LNCaP clone FGC (cell line): ENCODE measurements around the gene CCHCR1.

Source experiments
- DNase-seq: peaks from one replicate; pipeline ENCODE4 v3.0.0-alpha.2; 2011; ENCODE audit warnings: low read depth
- H3K4me3 ChIP-seq: 2 replicates; pipeline ENCODE4 v1.5.1; 2011; ENCODE audit warnings: mild to moderate bottlenecking, low read depth, low read length, control low read depth
- CTCF ChIP-seq: IDR thresholded peaks from 2 replicates; pipeline ENCODE4 v1.5.1; 2012; ENCODE audit warnings: mild to moderate bottlenecking; ENCODE audit not compliant: control insufficient read depth, insufficient read depth; ENCODE audit errors: extremely low read depth

The CCHCR1 gene

DNA sequence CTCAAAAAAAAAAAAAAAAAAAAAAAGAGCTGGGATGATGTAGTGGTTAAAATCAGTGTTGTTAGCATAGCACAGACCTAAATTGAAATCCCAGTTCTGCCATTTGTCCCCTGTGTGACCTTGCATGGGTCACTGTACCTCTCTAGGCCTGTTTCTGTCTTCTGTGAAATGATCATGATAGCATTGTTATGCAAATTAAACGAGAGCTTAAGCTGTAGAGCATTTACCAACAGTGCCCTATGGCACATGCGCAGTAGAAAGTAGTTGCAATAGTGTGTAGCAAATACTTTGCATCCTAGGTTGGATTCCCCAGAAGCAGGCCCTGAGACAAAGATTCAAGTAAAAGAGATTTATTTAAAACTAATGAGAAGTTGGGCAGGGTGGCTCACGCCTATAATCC is 26.0 kb downstream of the CCHCR1 start:
- no peak for DNase-seq
- H3K4me3 ChIP-seq: no peak overlapping the region
- TF ChIP-seq CTCF: no peak

GRCh38 chr6:31130751-31131150 is 26.9 kb downstream of the CCHCR1 start:
- no peak overlapping the region for H3K4me3 ChIP-seq
- DNase-seq: no peak
- no peak for TF ChIP-seq CTCF

DNA sequence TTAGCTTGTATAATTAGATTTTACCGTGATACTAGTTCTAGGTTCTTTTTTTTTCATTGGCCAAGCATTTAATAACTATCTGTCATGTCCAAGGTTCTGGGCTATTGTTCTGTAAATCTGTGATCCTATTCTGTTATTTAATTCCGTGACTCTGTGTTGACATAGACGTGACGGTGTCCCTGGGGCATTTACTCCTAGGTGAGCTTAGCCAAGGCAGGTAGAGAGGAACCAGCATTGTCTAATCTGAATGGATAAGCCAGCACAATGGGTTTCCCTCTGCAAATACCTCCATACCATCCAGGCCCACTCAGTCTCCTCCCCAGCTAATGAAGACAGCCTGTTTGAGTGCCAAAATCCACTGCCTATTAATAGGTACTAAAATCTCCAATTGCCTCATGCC is 28.5 kb downstream of the CCHCR1 start:
- no peak for TF ChIP-seq CTCF
- peak; percentile 56 for DNase-seq
- no peak overlapping the region for H3K4me3 ChIP-seq

DNA sequence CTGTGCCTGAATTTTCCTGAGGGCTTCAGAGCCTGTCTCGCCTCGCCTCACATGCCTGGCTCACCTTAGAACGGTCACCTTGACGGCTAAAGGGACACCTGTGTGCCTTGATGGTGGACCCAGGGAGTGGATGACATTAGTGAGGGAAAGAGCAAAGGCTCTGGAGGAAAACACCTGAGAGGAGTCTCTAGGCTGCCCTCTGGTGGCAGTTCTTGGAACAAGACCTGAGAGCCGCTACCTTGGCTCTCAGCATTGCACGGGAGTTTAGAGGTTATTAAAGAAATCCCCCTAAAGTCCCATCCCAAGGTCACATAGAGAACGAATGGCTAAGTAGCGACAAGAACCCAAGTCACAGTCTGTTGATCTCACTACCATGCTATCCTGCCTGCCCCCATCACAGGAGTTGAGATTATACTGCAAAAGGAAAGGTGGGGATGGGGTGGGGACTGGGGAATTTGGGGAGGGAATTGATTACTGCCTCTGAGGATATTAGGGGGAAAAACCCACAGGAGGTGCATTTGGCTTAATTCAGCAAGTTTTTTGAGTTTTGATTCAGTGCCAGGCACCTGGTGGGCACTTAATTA is 29.4 kb downstream of the CCHCR1 start:
- peak; percentile 76 for TF ChIP-seq CTCF
- DNase-seq: no peak

GRCh38 chr6:31126396-31127175 is 31.0 kb downstream of the CCHCR1 start:
- H3K4me3 ChIP-seq: no peak overlapping the region
- no peak for TF ChIP-seq CTCF
- DNase-seq: no peak

More for the DNA sequence above, 29.4 kb downstream of the CCHCR1 start:
- no peak overlapping the region for H3K4me3 ChIP-seq

GRCh38 chr6:31125586-31126363 is 31.8 kb downstream of the CCHCR1 start:
- no peak for TF ChIP-seq CTCF
- DNase-seq: no peak
- H3K4me3 ChIP-seq: no peak overlapping the region
